Endothelial cell of umbilical vein (primary cell): ENCODE data around the gene DACT1. TPM values are rescaled to one million over a fixed set of nuclear protein-coding genes. Genes with fewer than 3 reads are reported as not detected.

Source experiments
- BruUV-seq: library from RNA; stranded (reverse); fragments of 400-500 nt; replicated peaks from 2 replicates; lab custom pipeline; 2021; lab: Mats Ljungman, UMichigan
- CTCF ChIA-PET: fragments of 300-600, 350-600 bp; sonication (Branson Sonifier 250); formaldehyde crosslinking; loops from one replicate; lab custom pipeline; 2021; ENCODE audit warnings: antibody characterized with exemption, inconsistent platforms; lab: Charles Lee
- POLR2A ChIA-PET: fragments of 300-600, 350-600 bp; sonication (Branson Sonifier 250); formaldehyde crosslinking; loops from one replicate; lab custom pipeline; 2021; ENCODE audit warnings: antibody characterized with exemption, inconsistent platforms; lab: Charles Lee
- DNase-seq: peaks from one replicate; pipeline ENCODE4 v3.0.0-alpha.2; 2011; ENCODE audit warnings: low read depth, low spot score
- FAIRE-seq: peaks from 2 replicates; lab custom pipeline; 2011; peaks lifted over from hg19 to GRCh38; lab: Jason Lieb, UNC
- H2AFZ ChIP-seq: 2 replicates; pipeline ENCODE4 v1.6.0; 2012; ENCODE audit warnings: low read depth, low read length, control low read depth, inconsistent platforms
- H3K27ac ChIP-seq: 2 replicates; pipeline ENCODE4 v1.5.1; 2011; ENCODE audit warnings: low read depth, mild to moderate bottlenecking, control low read depth, low read length, moderate library complexity; ENCODE audit not compliant: insufficient read depth
- H3K27me3 ChIP-seq, 2 experiments: 2 replicates each; pipeline versions ENCODE4 v1.6.0 to v1.6.1; 2011; ENCODE audit warnings: low read length in 2 of 2, mixed read lengths in 1 of 2; ENCODE audit not compliant: control insufficient read depth in 2 of 2, insufficient read depth in 2 of 2
- H3K36me3 ChIP-seq, 2 experiments: 2 replicates in 1 of 2; 3 replicates in 1 of 2; pipeline ENCODE4 v1.5.1; 2011; ENCODE audit warnings: low read length in 2 of 2, mild to moderate bottlenecking in 1 of 2, moderate library complexity in 1 of 2; ENCODE audit not compliant: control insufficient read depth in 2 of 2, insufficient read depth in 2 of 2; ENCODE audit errors: extremely low read depth in 1 of 2
- H3K4me1 ChIP-seq: 3 replicates; pipeline ENCODE4 v1.5.1; 2011; ENCODE audit warnings: mild to moderate bottlenecking, low read length; ENCODE audit not compliant: control insufficient read depth, insufficient read depth; ENCODE audit errors: extremely low read depth
- H3K4me2 ChIP-seq: 2 replicates; pipeline ENCODE4 v1.6.1; 2011; ENCODE audit warnings: low read length, control low read depth, mixed read lengths; ENCODE audit not compliant: insufficient read depth
- H3K4me3 ChIP-seq, 3 experiments: fragments of 200-600 bp in 1 of 3; sonication (generic), shearing (Covaris generic) in 1 of 3; replicated peaks in 1 of 3; 2 replicates each; pipeline ENCODE4 v1.5.1; 2011 to 2016; ENCODE audit warnings: control low read depth in 3 of 3, low read length in 3 of 3, mild to moderate bottlenecking in 2 of 3, inconsistent platforms in 1 of 3, low read depth in 1 of 3, moderate library complexity in 1 of 3; ENCODE audit not compliant: insufficient read depth in 1 of 3
- H3K79me2 ChIP-seq: 2 replicates; pipeline ENCODE4 v1.6.0; 2012; ENCODE audit warnings: low read length, inconsistent platforms; ENCODE audit not compliant: control insufficient read depth, insufficient read depth
- H3K9ac ChIP-seq: replicated peaks from 2 replicates; pipeline ENCODE3; 2011; ENCODE audit warnings: low read length, control low read depth; ENCODE audit not compliant: insufficient read depth; ENCODE audit errors: extremely low read depth
- H3K9me1 ChIP-seq: replicated peaks from 3 replicates; pipeline ENCODE4 v1.6.0; 2011; ENCODE audit warnings: mild to moderate bottlenecking, low read length; ENCODE audit not compliant: control insufficient read depth, insufficient read depth; ENCODE audit errors: extremely low read depth
- H3K9me3 ChIP-seq: replicated peaks from 2 replicates; pipeline ENCODE4 v1.5.1; 2012; ENCODE audit warnings: low read length, inconsistent platforms; ENCODE audit not compliant: control insufficient read depth, insufficient read depth
- H4K20me1 ChIP-seq: replicated peaks from 2 replicates; pipeline ENCODE3; 2011; ENCODE audit warnings: mild to moderate bottlenecking, low read length; ENCODE audit not compliant: control insufficient read depth, insufficient read depth; ENCODE audit errors: extremely low read depth
- EZH2 ChIP-seq: IDR thresholded peaks from 2 replicates; pipeline ENCODE4 v1.6.1; 2012; ENCODE audit warnings: borderline replicate concordance, low read depth, mild to moderate bottlenecking, moderate library complexity, low read length, inconsistent platforms; ENCODE audit not compliant: severe bottlenecking
- FOS ChIP-seq: IDR thresholded peaks from 2 replicates; pipeline ENCODE4 v1.6.1; 2011; ENCODE audit warnings: mild to moderate bottlenecking, low read length, moderate library complexity, borderline replicate concordance; ENCODE audit not compliant: insufficient read depth
- GATA2 ChIP-seq: IDR thresholded peaks from 2 replicates; pipeline ENCODE4 v1.7.0; 2011; ENCODE audit warnings: low read depth, mild to moderate bottlenecking, moderate library complexity, mixed read lengths, low read length; ENCODE audit not compliant: insufficient read length, insufficient read depth
- JUN ChIP-seq: IDR thresholded peaks from 2 replicates; pipeline ENCODE4 v1.6.1; 2011; ENCODE audit warnings: borderline replicate concordance, low read depth; ENCODE audit not compliant: insufficient read length, insufficient read depth
- MYC ChIP-seq: IDR thresholded peaks from one replicate; pipeline ENCODE4 v1.6.1; 2011; ENCODE audit warnings: mild to moderate bottlenecking, low read depth, low read length
- POLR2A ChIP-seq: IDR thresholded peaks from 2 replicates; pipeline ENCODE4 v1.6.1; 2012; ENCODE audit warnings: low read depth, mild to moderate bottlenecking, control low read depth, low read length
- POLR2AphosphoS5 ChIP-seq: IDR thresholded peaks from 2 replicates; pipeline ENCODE4 v1.6.1; 2012; ENCODE audit warnings: low read depth, mild to moderate bottlenecking, control low read depth, low read length, moderate library complexity; ENCODE audit not compliant: insufficient read depth
- dilution Hi-C: fragments of 300-500 bp; cut with MboI; formaldehyde crosslinking; loops from one replicate; pipeline ENCODE4 v1.15.0; 2019; ENCODE audit warnings: low sequenced_read_pairs; ENCODE audit not compliant: extremely low pct_ligation_motif_present
- intact Hi-C: fragments of 100-400 bp; cut with micrococcal nuclease; formaldehyde crosslinking; loops from one replicate; pipeline ENCODE4 v1.10.0; 2022
- polyA plus RNA-seq, 4 experiments: library from polyadenylated mRNA; depleted of rRNA in 3 of 4; stranded (reverse) in 3 of 4; unstranded in 1 of 4; fragments of >200 nt; gene quantifications; 2 replicates each; pipeline versions ENCODE4 v1.2.1 to v1.2.3, GENCODE V29; 2011 to 2012; ENCODE audit warnings: missing spikeins in 1 of 4
- total RNA-seq: library from RNA; stranded (reverse); gene quantifications from 2 replicates; pipeline ENCODE4 v1.2.3, GENCODE V29; 2021
- TF ChIP-seq, protein P1 (sequence below): IDR thresholded peaks from 2 replicates; pipeline ENCODE4 v1.6.1; 2011; ENCODE audit not compliant: insufficient read depth, insufficient read length
- TF ChIP-seq, protein P2 (sequence below), 2 donors: IDR thresholded peaks; 1 replicate in 1 of 2; 2 replicates in 1 of 2; pipeline ENCODE4 v1.5.1; 2011; ENCODE audit warnings: low read length in 2 of 2, mild to moderate bottlenecking in 2 of 2, moderate library complexity in 2 of 2, control low read depth in 1 of 2, inconsistent platforms in 1 of 2, low read depth in 1 of 2; ENCODE audit not compliant: insufficient read depth in 1 of 2; ENCODE audit errors: extremely low read depth in 1 of 2

DACT1 gene
- total and polyA plus RNA-seq, 2 donors (not counting 3 experiments of a cell fraction or from before 2014, with no cell fraction given) = 0.21 to 0.27 TPM

DNA sequence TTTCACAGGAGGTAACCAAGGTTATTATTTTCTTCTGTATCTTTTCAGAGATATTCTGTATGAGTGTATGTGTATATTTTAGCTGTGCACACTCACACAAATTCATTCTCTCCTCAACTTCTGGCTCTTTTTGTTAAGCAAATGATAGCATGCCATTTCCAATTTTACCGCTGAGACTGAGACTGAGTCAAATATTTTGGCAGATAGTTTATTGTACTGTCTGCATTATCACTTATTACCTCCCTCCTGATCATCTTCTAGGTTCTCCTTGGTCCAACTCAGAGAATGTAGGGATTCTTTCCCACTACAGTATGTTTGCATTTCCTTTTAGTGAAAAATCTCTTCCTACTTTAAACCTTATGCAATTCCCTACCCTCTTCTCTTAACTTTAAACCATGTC lies 33.3 kb downstream of the DACT1 start:
- Histone ChIP-seq H3K9ac (no peak overlapping the region), H3K9me3 (no peaks in the 10 kb centered on the region), H3K9me1 (no peaks in the 10 kb centered on the region), H4K20me1 (no peaks in the 10 kb centered on the region), H3K79me2 (no peaks in the 10 kb centered on the region), H3K4me3 (no peak overlapping the region), H3K27me3 (peaks cover 0 to 7% of the 10 kb centered on the region in 2 experiments), H3K36me3 (no peaks in the 10 kb centered on the region), H3K4me1 (no peaks in the 10 kb centered on the region), H3K27ac (no peak overlapping the region), H2AFZ (no peak overlapping the region), H3K4me2 (no peak overlapping the region)
- ChIA-PET CTCF (no interaction called here), POLR2A (no interaction called here)
- dilution Hi-C loops = no loop called here
- TF ChIP-seq JUN (no peak), GATA2 (no peak), POLR2AphosphoS5 (no peak), FOS (no peak), POLR2A (no peak), MYC (no peak), EZH2 (no peak)
- TF ChIP-seq, protein P1, sequence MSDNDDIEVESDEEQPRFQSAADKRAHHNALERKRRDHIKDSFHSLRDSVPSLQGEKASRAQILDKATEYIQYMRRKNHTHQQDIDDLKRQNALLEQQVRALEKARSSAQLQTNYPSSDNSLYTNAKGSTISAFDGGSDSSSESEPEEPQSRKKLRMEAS = no peak
- TF ChIP-seq, protein P2, sequence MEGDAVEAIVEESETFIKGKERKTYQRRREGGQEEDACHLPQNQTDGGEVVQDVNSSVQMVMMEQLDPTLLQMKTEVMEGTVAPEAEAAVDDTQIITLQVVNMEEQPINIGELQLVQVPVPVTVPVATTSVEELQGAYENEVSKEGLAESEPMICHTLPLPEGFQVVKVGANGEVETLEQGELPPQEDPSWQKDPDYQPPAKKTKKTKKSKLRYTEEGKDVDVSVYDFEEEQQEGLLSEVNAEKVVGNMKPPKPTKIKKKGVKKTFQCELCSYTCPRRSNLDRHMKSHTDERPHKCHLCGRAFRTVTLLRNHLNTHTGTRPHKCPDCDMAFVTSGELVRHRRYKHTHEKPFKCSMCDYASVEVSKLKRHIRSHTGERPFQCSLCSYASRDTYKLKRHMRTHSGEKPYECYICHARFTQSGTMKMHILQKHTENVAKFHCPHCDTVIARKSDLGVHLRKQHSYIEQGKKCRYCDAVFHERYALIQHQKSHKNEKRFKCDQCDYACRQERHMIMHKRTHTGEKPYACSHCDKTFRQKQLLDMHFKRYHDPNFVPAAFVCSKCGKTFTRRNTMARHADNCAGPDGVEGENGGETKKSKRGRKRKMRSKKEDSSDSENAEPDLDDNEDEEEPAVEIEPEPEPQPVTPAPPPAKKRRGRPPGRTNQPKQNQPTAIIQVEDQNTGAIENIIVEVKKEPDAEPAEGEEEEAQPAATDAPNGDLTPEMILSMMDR (IDR thresholded peaks at IDR 0.05; ENCODE audit: extremely low read depth in 1 of 2, insufficient read depth in 1 of 2, low read depth in 1 of 2, low read length in 2 of 2) = no peak
- no TSS peak for BruUV-seq
- DNase-seq (no peak), FAIRE-seq (no peak)
- intact Hi-C loops = no loop called here
